H1 (cell line): ENCODE measurements around the gene KLHL33. TPM values are rescaled to one million over a fixed set of nuclear protein-coding genes. Genes with fewer than 3 reads are reported as not detected.

Experiments
- CTCF ChIA-PET: fragments of 300-600 bp; sonication (Branson Sonifier 250); formaldehyde crosslinking; loops from one replicate; lab custom pipeline; 2021; ENCODE audit not compliant: partially characterized antibody; lab: Charles Lee
- POLR2A ChIA-PET: fragments of 300-600 bp; sonication (Branson Sonifier 250); formaldehyde crosslinking; loops from one replicate; lab custom pipeline; 2021; ENCODE audit warnings: inconsistent platforms; ENCODE audit not compliant: partially characterized antibody; lab: Charles Lee
- DNase-seq, 2 experiments: peaks; one replicate each; pipeline versions ENCODE4 v3.0.0 to v3.0.0-alpha.2; 2010 to 2022; ENCODE audit warnings: low spot score in 2 of 2, low read depth in 1 of 2, mixed read lengths in 1 of 2
- FAIRE-seq: peaks from 2 replicates; lab custom pipeline; 2011; peaks lifted over from hg19 to GRCh38; lab: Jason Lieb, UNC
- H2AFZ ChIP-seq: 2 replicates; pipeline ENCODE4 v1.8.1; 2012; ENCODE audit warnings: low read length, inconsistent platforms
- H2AK5ac ChIP-seq: 2 replicates; pipeline ENCODE4 v1.6.1; 2013; ENCODE audit warnings: low read depth, low read length
- H2BK120ac ChIP-seq: replicated peaks from 2 replicates; pipeline ENCODE3; 2013; ENCODE audit warnings: low read depth, low read length, inconsistent platforms
- H2BK12ac ChIP-seq: 2 replicates; pipeline ENCODE4 v1.6.1; 2013; ENCODE audit warnings: low read depth, low read length
- H2BK15ac ChIP-seq: 2 replicates; pipeline ENCODE4 v1.6.1; 2013; ENCODE audit warnings: low read length
- H2BK20ac ChIP-seq: 2 replicates; pipeline ENCODE4 v1.6.1; 2013; ENCODE audit warnings: low read length
- H2BK5ac ChIP-seq: 2 replicates; pipeline ENCODE4 v1.6.1; 2013; ENCODE audit warnings: low read depth, low read length
- H3K14ac ChIP-seq: 2 replicates; pipeline ENCODE4 v1.6.1; 2013; ENCODE audit warnings: inconsistent platforms; ENCODE audit not compliant: insufficient read length
- H3K18ac ChIP-seq: 2 replicates; pipeline ENCODE4 v1.6.1; 2013; ENCODE audit warnings: low read length; ENCODE audit errors: extremely low read depth
- H3K23ac ChIP-seq: 2 replicates; pipeline ENCODE4 v1.6.1; 2013; ENCODE audit warnings: inconsistent platforms; ENCODE audit not compliant: insufficient read length
- H3K23me2 ChIP-seq: 2 replicates; pipeline ENCODE4 v1.6.1; 2013; ENCODE audit warnings: low read depth, low read length
- H3K27ac ChIP-seq: 2 replicates; pipeline ENCODE4 v1.6.1; 2011; ENCODE audit warnings: low read depth, low read length, inconsistent platforms
- H3K27me3 ChIP-seq, 4 experiments: replicated peaks in 1 of 4; 1 replicate in 1 of 4; 2 replicates in 3 of 4; pipeline versions ENCODE4 v1.6.1 to v1.8.1; 2011 to 2013; ENCODE audit warnings: low read length in 3 of 4, mild to moderate bottlenecking in 3 of 4, inconsistent platforms in 2 of 4, mixed read lengths in 2 of 4, moderate library complexity in 1 of 4; ENCODE audit not compliant: control insufficient read depth in 3 of 4, insufficient read depth in 3 of 4; ENCODE audit errors: extremely low read depth in 1 of 4
- H3K36me3 ChIP-seq, 4 experiments: 2 replicates each; pipeline versions ENCODE4 v1.6.1 to v1.8.1; 2011 to 2013; ENCODE audit warnings: mild to moderate bottlenecking in 4 of 4, low read length in 3 of 4, moderate library complexity in 2 of 4, control low read depth in 1 of 4, inconsistent platforms in 1 of 4; ENCODE audit not compliant: insufficient read depth in 4 of 4, control insufficient read depth in 2 of 4
- H3K4ac ChIP-seq: replicated peaks from 2 replicates; pipeline ENCODE3; 2013; ENCODE audit warnings: low read length, low read depth, mixed read lengths, inconsistent platforms; ENCODE audit not compliant: insufficient read length
- H3K4me1 ChIP-seq, 4 experiments: replicated peaks in 1 of 4; 1 replicate in 1 of 4; 2 replicates in 3 of 4; pipeline versions ENCODE4 v1.6.1 to v1.8.1; 2011 to 2013; ENCODE audit warnings: low read length in 3 of 4, inconsistent platforms in 2 of 4, mixed read lengths in 1 of 4; ENCODE audit not compliant: insufficient read depth in 4 of 4, control insufficient read depth in 3 of 4
- H3K4me2 ChIP-seq, 2 experiments: 2 replicates each; pipeline versions ENCODE4 v1.6.1 to v1.8.1; 2011 to 2013; ENCODE audit warnings: low read depth in 2 of 2, low read length in 2 of 2, control low read depth in 1 of 2, inconsistent platforms in 1 of 2, mild to moderate bottlenecking in 1 of 2; ENCODE audit not compliant: insufficient read depth in 1 of 2
- H3K4me3 ChIP-seq, 4 experiments: fragments of 200-600, 300-600 bp in 1 of 4; sonication (generic), shearing (Covaris generic), sonication (Bioruptor Twin) in 1 of 4; 2 replicates each; pipeline versions ENCODE4 v1.5.1 to v1.8.1; 2011 to 2016; ENCODE audit warnings: low read length in 4 of 4, low read depth in 3 of 4, control low read depth in 2 of 4, inconsistent platforms in 2 of 4, mild to moderate bottlenecking in 2 of 4, mixed read lengths in 1 of 4, moderate library complexity in 1 of 4; ENCODE audit not compliant: insufficient read depth in 2 of 4; ENCODE audit errors: extremely low read depth in 1 of 4
- H3K56ac ChIP-seq: replicated peaks from 2 replicates; pipeline ENCODE3; 2013; ENCODE audit warnings: low read depth, mild to moderate bottlenecking, mixed read lengths, low read length, inconsistent platforms; ENCODE audit not compliant: insufficient read length
- H3K79me1 ChIP-seq: 2 replicates; pipeline ENCODE4 v1.6.1; 2013; ENCODE audit warnings: low read depth, low read length, control low read depth
- H3K79me2 ChIP-seq, 2 experiments: 2 replicates each; pipeline versions ENCODE4 v1.6.1 to v1.8.1; 2012 to 2013; ENCODE audit warnings: low read length in 2 of 2, mild to moderate bottlenecking in 2 of 2, inconsistent platforms in 1 of 2; ENCODE audit not compliant: insufficient read depth in 2 of 2, control insufficient read depth in 1 of 2
- H3K9ac ChIP-seq, 4 experiments: replicated peaks in 1 of 4; 1 replicate in 1 of 4; 2 replicates in 3 of 4; pipeline versions ENCODE4 v1.6.1 to v1.8.1; 2011 to 2013; ENCODE audit warnings: low read depth in 3 of 4, low read length in 3 of 4, control low read depth in 2 of 4, mild to moderate bottlenecking in 2 of 4, moderate library complexity in 2 of 4, inconsistent platforms in 1 of 4; ENCODE audit errors: extremely low read depth in 1 of 4
- H3K9me3 ChIP-seq, 2 experiments: 2 replicates each; pipeline versions ENCODE4 v1.6.1 to v1.8.1; 2012 to 2013; ENCODE audit warnings: mild to moderate bottlenecking in 2 of 2, moderate library complexity in 2 of 2, control low read depth in 1 of 2, inconsistent platforms in 1 of 2, low read depth in 1 of 2, low read length in 1 of 2, mixed read lengths in 1 of 2; ENCODE audit not compliant: insufficient read depth in 2 of 2
- H4K20me1 ChIP-seq, 2 experiments: replicated peaks in 1 of 2; 2 replicates each; pipeline versions ENCODE3 to v1.8.1; 2011 to 2013; ENCODE audit warnings: inconsistent platforms in 2 of 2, low read length in 2 of 2, mild to moderate bottlenecking in 1 of 2; ENCODE audit not compliant: insufficient read depth in 2 of 2, control insufficient read depth in 1 of 2
- H4K5ac ChIP-seq: 2 replicates; pipeline ENCODE4 v1.6.1; 2013; ENCODE audit warnings: low read length, low read depth, mixed read lengths, inconsistent platforms; ENCODE audit not compliant: insufficient read length
- H4K8ac ChIP-seq: 2 replicates; pipeline ENCODE4 v1.8.0; 2013; ENCODE audit warnings: mild to moderate bottlenecking, moderate library complexity, low read length, inconsistent platforms; ENCODE audit not compliant: insufficient read depth; ENCODE audit errors: extremely low read depth
- H4K91ac ChIP-seq: replicated peaks from 2 replicates; pipeline ENCODE3; 2013; ENCODE audit warnings: low read length, mixed read lengths, inconsistent platforms; ENCODE audit not compliant: insufficient read length
- KDM1A ChIP-seq: fragments of 200-600, 300-600 bp; sonication (generic); IDR thresholded peaks from 2 replicates; pipeline ENCODE4 v1.7.1; 2016; ENCODE audit warnings: mild to moderate bottlenecking, low read length, borderline replicate concordance
- KDM5A ChIP-seq: fragments of 200-600 bp; IDR thresholded peaks from 2 replicates; pipeline ENCODE4 v1.7.1; 2012; ENCODE audit warnings: mild to moderate bottlenecking, low read length, inconsistent platforms, mixed read lengths
- POLR2A ChIP-seq, 2 experiments: IDR thresholded peaks; 1 replicate in 1 of 2; 2 replicates in 1 of 2; pipeline ENCODE4 v1.6.1; 2011; ENCODE audit warnings: low read depth in 2 of 2, low read length in 2 of 2, mild to moderate bottlenecking in 2 of 2; ENCODE audit errors: control extremely low read depth in 1 of 2
- RFX5 ChIP-seq: IDR thresholded peaks from 2 replicates; pipeline ENCODE4 v1.6.1; 2011; ENCODE audit warnings: low read depth, low read length, improper control_type of control experiment, borderline replicate concordance
- SIN3A ChIP-seq, 2 experiments: IDR thresholded peaks in 1 of 2; conservative IDR thresholded peaks in 1 of 2; 2 replicates each; pipeline ENCODE4 v1.6.1; 2011 to 2012; ENCODE audit warnings: low read length in 2 of 2, improper control_type of control experiment in 1 of 2, low read depth in 1 of 2, mild to moderate bottlenecking in 1 of 2
- SRF ChIP-seq: IDR thresholded peaks from 2 replicates; pipeline ENCODE4 v1.6.1; 2011; ENCODE audit warnings: mild to moderate bottlenecking, low read depth, low read length, moderate library complexity
- TAF1 ChIP-seq: IDR thresholded peaks from 2 replicates; pipeline ENCODE4 v1.6.1; 2011; ENCODE audit warnings: mild to moderate bottlenecking, low read depth, low read length
- WGBS, 2 experiments: shearing (Covaris generic) in 1 of 2; methylation state at CpG; one replicate each; pipeline versions ENCODE4 v1.1.6 to v1.1.7; 2013 to 2015; ENCODE audit warnings: low lambda C conversion rate in 2 of 2, mixed read lengths in 2 of 2, inconsistent platforms in 1 of 2, low coverage in 1 of 2, missing lambda C conversion rate in 1 of 2; ENCODE audit not compliant: insufficient replicate concordance in 2 of 2, insufficient coverage in 1 of 2, insufficient read length in 1 of 2; ENCODE audit errors: extremely low coverage in 1 of 2, missing lambda C conversion rate in 1 of 2; 5-methylcytosine and 5-hydroxymethylcytosine counted together
- polyA plus RNA-seq, 7 experiments: library from polyadenylated mRNA; depleted of rRNA in 3 of 7; stranded (reverse) in 5 of 7; unstranded in 2 of 7; fragments of >200 nt in 5 of 7; fragments of 200-250 nt in 2 of 7; gene quantifications; 1 replicate in 5 of 7; 2 replicates in 1 of 7; 4 replicates in 1 of 7; pipeline versions ENCODE4 v1.2.1 to v1.2.3, GENCODE V29; 2011 to 2013; ENCODE audit warnings: missing spikeins in 2 of 7, mixed read lengths in 2 of 7
- total RNA-seq: library from RNA; stranded (reverse); fragmentation: NEBNext Ultra II Directional; extraction: Animal tissue kit (Norgen Biotek cat#: 25700); gene quantifications from 2 replicates; pipeline ENCODE4 v1.2.1, GENCODE V29; 2021
- TF ChIP-seq, protein P1 (sequence below): IDR thresholded peaks from 2 replicates; pipeline ENCODE4 v1.6.1; 2011; ENCODE audit warnings: low read length, improper control_type of control experiment
- TF ChIP-seq, protein P2 (sequence below): IDR thresholded peaks from 2 replicates; pipeline ENCODE4 v1.6.1; 2011; ENCODE audit warnings: low read depth, mild to moderate bottlenecking, low read length; ENCODE audit not compliant: insufficient read depth

Gene KLHL33
- total and polyA plus RNA-seq, 2 of the 8 experiments (the other 6 are each of a cell fraction or from before 2014, with no cell fraction given), result 0.11 to 0.17 TPM

DNA sequence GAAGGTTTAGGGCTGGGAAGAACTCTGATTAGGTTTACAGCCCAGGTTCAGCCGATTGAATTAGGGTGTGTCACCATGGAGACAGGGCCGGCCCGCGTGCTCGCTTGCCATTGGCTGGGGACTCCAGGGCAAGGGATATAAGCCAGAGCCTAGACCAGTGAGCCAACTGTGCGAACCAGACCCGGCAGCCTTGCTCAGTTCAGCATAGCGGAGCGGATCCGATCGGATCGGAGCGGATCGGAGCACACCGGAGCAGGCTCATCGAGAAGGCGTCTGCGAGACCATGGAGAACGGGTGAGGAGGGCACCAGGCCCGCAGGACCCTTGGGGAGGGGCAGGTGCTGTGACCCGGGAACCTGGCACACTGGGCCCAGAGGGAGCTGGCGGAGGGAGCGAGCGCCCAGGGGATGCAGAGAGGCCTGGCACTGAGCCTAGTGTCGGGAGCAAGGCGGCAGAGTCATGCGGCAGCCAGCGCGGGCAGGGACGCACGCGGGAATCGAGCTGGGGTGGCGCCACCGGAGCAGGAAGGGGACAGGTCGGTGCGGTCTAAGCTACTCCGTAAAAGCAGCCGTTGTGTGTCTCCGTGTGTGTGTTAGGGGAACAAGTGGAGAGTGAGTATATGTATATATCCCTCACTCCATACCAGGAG is 33.4 kb upstream of the KLHL33 start, which contains the start of gene PNP:
PNP (plus strand) TSS at position 165 of the 648 bp plus-strand sequence; CDS start at position 284, 119 bp downstream.
- ChIA-PET CTCF (interaction anchor here (1.2 to 1.7 kb wide), 3 partner anchors 54 to 144 kb away, joined by 3 to 10 read pairs (median 4); no protein-coding TSS in a partner anchor), POLR2A (interaction anchor here (0.6 to 6.7 kb wide), 53 partner anchors 7 to 685 kb away, joined by 3 to 88 read pairs (median 4); partner anchors contain the start of genes APEX1, CCNB1IP1, KLHL33 and OSGEP)
- H3K23me2 ChIP-seq, result peaks cover 10% of the 10 kb centered on the region
- H3K79me1 ChIP-seq, result peaks cover 12% of the 10 kb centered on the region; the same call in 1 of the 2 replicates
- H3K4me2 ChIP-seq, result peak within 1 kb of the TSS; percentile 92 to 100
- H3K23ac ChIP-seq, result no peak within 1 kb of the TSS
- H3K4ac ChIP-seq, result peak within 1 kb of the TSS; percentile 97
- no peaks in the 10 kb centered on the region for H3K9me3 ChIP-seq
- H3K27ac ChIP-seq, result peak within 1 kb of the TSS; percentile 63
- H3K9ac ChIP-seq, result peak within 1 kb of the TSS; percentile 78 to 95 (median 92)
- H3K56ac ChIP-seq, result peak within 1 kb of the TSS; percentile 56
- H4K91ac ChIP-seq, result peak within 1 kb of the TSS; percentile 86
- peak within 1 kb of the TSS; percentile 86 for H2BK5ac ChIP-seq
- peaks cover 0 to 5% (median 2%) of the 10 kb centered on the region in 4 experiments; a peak in 3 of 7 replicates for H3K4me1 ChIP-seq
- H3K27me3 ChIP-seq, result no peaks in the 10 kb centered on the region; a peak in 1 of 7 replicates
- H4K20me1 ChIP-seq, result peaks cover 4 to 8% of the 10 kb centered on the region in 2 experiments
- 0 out of 2 replicates have a peak within 1 kb of the TSS, but pooled peaks have one; percentile 76 for H2BK15ac ChIP-seq
- peak within 1 kb of the TSS; percentile 93 for H2BK12ac ChIP-seq
- H3K79me2 ChIP-seq, result peaks cover 14 to 36% of the 10 kb centered on the region in 2 experiments; a peak in 3 of 4 replicates
- peak within 1 kb of the TSS; percentile 59 for H2BK120ac ChIP-seq
- peak within 1 kb of the TSS; percentile 85 for H3K18ac ChIP-seq
- peak within 1 kb of the TSS; percentile 96; the same call in 1 of the 2 replicates for H4K8ac ChIP-seq
- no peak within 1 kb of the TSS; the same call in 1 of the 2 replicates for H2BK20ac ChIP-seq
- FAIRE-seq, result peak; percentile 52
- peak within 1 kb of the TSS; percentile 86 for H4K5ac ChIP-seq
- peak within 1 kb of the TSS; percentile 52 for H2AFZ ChIP-seq
- peak within 1 kb of the TSS; percentile 85 to 97 (median 90) for H3K4me3 ChIP-seq
- H3K14ac ChIP-seq, result peak within 1 kb of the TSS; percentile 24
- H3K36me3 ChIP-seq, result peaks cover 8 to 20% (median 18%) of the 10 kb centered on the region in 4 experiments; a peak in 7 of 8 replicates
- H2AK5ac ChIP-seq, result no peak within 1 kb of the TSS; the same call in 1 of the 2 replicates
- DNase-seq, result peak; percentile 78 to 96
- WGBS, 2 experiments, result 1% methylated on average over 40 of the region's 40 CpGs; no CpG with 5 or more reads in 1 of the 2 experiments
- no peak for TF ChIP-seq KDM5A
- no peak for TF ChIP-seq SRF
- TF ChIP-seq RFX5, result no peak
- TF ChIP-seq, protein P1, sequence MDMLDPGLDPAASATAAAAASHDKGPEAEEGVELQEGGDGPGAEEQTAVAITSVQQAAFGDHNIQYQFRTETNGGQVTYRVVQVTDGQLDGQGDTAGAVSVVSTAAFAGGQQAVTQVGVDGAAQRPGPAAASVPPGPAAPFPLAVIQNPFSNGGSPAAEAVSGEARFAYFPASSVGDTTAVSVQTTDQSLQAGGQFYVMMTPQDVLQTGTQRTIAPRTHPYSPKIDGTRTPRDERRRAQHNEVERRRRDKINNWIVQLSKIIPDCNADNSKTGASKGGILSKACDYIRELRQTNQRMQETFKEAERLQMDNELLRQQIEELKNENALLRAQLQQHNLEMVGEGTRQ, result no peak
- TF ChIP-seq, protein P2, sequence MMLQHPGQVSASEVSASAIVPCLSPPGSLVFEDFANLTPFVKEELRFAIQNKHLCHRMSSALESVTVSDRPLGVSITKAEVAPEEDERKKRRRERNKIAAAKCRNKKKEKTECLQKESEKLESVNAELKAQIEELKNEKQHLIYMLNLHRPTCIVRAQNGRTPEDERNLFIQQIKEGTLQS, result no peak
- TF ChIP-seq SIN3A (conservative IDR thresholded peaks at IDR 0.05 in 1 of 2, IDR thresholded peaks at IDR 0.05 in 1 of 2; ENCODE audit: low read depth in 1 of 2, low read length in 2 of 2), result peak in 1 of 2 experiments; percentile 74; a peak in 2 of 4 replicates
- peak; percentile 99 for TF ChIP-seq TAF1
- TF ChIP-seq KDM1A, result no peak
- TF ChIP-seq POLR2A (IDR thresholded peaks at IDR 0.05; ENCODE audit: control extremely low read depth in 1 of 2, low read depth in 2 of 2, low read length in 2 of 2), result peak; percentile 99 to 100
